Measurements from ENCODE around the gene TXNDC5.
"Not testable (repeated sequence)": the region's sequence is repeated elsewhere in the genome, so short reads cannot be mapped to it uniquely, and the experiment has no call there.

TXNDC5 gene

GRCh38 chr6:7897461-7898192, 13.0 kb downstream of the TXNDC5 start:
- DNase-seq (ENCODE audit: low spot score) = no peak
- FAIRE-seq = no peak

DNA sequence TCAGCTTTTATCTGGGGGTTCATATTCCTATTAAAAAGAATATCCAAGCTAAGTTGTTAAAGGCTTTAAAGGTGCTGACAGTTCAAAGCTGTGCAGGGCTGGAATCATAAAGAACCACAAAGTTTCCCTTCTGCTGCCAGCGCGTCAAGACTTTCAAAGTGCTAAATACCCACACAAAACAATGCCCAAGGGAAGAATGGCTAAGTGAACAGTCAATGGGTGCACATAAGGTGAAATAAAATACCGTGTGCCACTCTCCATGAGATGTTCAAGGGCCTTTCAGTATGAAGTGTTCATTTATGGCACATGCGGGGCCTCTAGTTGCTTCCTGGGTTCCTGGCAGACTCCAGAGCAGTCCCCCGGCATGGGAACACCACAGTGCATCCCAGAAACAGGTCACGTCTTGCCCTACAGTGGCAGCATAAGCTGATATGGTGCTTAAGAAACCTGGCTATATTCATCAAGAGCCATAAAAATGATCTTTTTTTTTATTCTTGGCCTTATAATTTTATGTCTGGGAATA, 14.1 kb downstream of the TXNDC5 start:
- no peak for FAIRE-seq

DNA sequence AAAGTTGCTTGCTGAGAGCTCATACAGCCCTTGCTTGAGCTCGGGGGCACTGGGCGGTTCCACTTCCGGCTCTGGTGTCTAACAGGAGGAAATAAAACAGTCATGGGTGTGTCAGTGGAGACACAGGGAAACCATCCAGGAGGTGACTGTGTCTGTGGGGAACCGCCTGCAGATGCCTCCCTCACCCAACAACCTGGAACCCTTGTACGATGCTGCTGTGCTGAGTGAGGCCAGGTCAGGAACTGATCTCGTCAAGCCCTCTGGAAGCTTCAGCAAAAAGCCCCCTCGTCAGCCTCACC, 15.5 kb downstream of the TXNDC5 start:
- no peak for FAIRE-seq

More for the DNA sequence above, 14.1 kb downstream of the TXNDC5 start:
- DNase-seq (ENCODE audit: low spot score) = no peak

DNA sequence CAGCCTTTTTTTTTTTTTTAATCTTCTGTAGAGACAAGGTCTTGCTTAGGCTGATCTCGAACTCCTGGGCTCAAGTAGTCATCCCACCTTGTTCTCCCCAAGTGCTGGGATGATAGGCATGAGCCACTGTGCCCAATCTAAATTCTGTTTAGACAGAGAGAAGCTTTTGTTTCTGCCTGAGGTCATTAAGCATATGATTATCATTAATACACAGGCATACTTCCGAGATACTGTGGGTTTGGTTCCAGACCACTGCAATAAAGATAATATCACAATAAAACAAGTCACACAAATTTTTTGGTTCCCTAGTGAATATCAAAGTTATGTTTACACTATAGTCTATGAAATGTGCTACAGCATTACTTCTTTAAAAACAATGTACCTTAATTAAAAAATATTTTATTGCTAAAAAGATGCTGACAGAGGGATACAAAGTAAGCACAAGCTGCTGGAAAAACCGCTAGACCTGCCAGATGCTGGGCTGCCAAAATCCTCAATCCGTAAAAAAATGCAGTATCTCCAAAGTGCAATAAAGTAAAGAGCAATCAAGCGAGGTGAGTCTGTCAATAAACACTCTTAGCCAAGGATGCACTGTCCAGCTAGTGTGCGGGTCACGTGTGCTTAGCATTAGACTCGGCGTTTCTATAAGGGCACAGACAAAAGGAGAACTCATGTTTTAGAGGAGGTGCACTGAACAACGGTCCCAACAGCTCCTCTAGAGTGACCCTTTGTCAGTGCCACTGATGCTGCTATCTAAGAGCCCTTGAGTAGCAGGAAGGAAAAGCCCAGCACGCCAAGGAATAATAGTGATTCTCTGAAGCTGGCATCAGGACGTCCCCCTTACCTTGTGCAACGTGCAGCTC, 16.1 kb downstream of the TXNDC5 start:
- DNase-seq (ENCODE audit: low spot score) (no peak), FAIRE-seq (no peak)

More for the DNA sequence above, 15.5 kb downstream of the TXNDC5 start:
- DNase-seq (ENCODE audit: low spot score) = no peak

DNA sequence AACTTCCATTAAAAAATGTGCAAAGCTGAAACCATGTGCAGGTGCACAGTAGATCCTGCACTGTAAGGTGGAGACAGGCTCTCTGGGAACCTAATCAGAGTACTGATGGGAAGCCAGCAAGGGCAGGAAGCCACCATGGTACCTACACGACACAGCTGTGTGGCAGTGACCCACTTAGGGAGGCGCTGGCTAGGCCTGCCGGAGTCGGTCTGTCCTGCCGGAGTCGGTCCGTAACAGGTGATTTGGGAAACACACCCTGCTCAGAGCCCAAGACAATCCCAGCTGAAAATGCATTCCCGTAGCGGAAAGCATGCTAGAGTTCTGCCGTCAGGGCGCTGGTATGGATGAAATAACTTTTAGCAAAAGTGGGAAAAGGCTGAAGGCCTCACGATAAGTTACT, 17.2 kb downstream of the TXNDC5 start:
- DNase-seq (ENCODE audit: low spot score) = no peak

DNA sequence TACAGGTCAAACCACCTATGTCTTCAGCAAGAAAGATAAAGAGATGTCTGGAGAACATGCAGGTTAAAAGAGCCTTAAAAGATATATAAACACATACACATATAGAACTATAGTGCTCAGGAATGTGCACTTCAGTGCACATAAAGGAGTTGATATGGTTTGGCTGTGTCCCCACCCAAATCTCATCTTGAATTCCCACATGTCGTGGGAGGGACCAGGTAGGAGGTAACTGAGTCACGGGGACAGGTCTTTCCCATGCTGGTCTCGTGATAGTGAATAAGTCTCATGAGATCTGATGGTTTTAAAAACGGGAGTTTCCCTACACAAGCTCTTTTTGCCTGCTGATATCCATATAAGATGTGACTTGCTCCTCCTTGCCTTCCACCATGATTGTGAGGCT, 18.2 kb downstream of the TXNDC5 start:
- DNase-seq (ENCODE audit: low spot score); FAIRE-seq: not testable (repeated sequence)

More for the DNA sequence above, 17.2 kb downstream of the TXNDC5 start:
- no peak for FAIRE-seq

DNA sequence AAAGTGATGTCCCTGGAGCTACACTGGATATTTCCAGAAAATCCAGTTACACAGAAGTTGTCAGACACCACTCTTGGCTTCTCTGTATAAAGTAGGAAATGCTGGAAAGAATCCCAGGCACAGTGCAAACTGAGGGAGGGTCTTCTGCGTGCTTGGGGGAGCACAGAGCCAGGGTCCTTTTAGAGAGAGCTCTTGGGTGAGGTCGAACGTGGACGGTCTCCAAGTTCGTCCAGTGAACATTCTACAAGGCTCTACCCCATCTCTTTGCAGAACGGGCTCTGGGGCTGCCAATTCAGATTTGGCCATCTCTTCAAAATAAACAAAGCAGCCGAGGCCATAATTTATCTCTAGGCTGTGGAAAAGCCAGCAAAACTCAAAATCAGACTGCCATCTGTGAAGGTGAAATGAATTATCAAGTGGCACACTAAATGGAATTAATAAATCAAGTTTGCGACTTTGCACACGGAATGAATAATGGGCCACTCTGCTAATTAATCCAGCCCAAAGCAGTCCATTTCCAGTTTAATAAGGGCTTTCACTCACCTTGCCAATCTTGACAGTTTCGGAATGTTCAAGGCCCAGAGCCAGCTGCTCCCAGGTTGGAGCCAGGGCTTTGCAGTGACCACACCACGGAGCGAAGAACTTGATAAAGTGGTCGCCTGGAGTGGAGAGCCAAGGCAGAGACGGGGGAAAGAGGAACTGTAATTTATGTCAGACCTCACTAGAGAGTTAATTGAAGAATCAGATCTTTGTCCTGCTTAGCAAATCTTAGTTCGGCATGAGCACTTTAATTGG, 19.3 kb downstream of the TXNDC5 start:
- no peak for FAIRE-seq
- DNase-seq (ENCODE audit: low spot score) = no peak

GRCh38 chr6:7888587-7889357, 21.8 kb downstream of the TXNDC5 start:
- no peak for DNase-seq (ENCODE audit: low spot score)

GRCh38 chr6:7887278-7887991, 23.2 kb downstream of the TXNDC5 start:
- DNase-seq (ENCODE audit: low spot score) (no peak), FAIRE-seq (no peak)

More at GRCh38 chr6:7888587-7889357, 21.8 kb downstream of the TXNDC5 start:
- FAIRE-seq = no peak

GRCh38 chr6:7886132-7886531, 24.5 kb downstream of the TXNDC5 start:
- no peak for DNase-seq (ENCODE audit: low spot score)
- no peak for FAIRE-seq

GRCh38 chr6:7883381-7883780, 27.2 kb downstream of the TXNDC5 start:
- DNase-seq (ENCODE audit: low spot score) = no peak
- no peak for FAIRE-seq

DNA sequence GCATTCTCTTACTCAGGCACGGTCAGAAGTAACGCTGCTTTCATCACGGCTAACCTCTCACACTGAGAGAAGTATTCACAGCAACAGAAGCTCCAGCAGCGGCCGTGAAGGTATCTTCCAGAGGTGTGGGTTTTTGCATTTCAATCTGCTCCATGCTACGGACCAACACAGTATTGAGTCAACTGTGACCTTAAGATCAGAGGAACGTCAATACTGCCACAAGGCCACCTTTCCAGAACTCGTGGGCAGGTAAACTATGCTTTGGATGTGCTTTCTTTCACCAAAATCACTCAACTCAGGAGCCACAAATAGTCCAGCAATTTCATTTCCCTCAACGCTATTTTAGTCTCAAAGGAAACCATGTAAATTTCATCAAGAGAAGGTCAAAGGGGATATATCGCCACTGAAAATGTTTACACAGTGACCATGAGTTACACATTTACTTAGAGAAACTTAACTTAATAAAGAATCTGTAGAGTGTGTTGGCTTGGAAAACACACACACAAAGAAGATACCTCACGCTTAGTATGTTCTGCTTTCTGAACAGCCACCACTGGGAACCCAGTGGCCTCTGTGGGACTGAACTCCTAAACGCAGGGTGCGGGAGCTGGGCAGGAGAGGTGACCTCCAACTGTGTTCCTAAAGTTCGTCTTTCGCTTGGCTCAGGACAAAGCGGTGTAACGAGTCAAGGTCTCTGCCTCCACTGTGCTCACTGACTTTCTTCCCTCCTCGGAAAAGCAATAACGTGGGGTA, 27.9 kb downstream of the TXNDC5 start:
- FAIRE-seq (no peak), DNase-seq (ENCODE audit: low spot score) (no peak)

GRCh38 chr6:7881765-7882500, 28.7 kb downstream of the TXNDC5 start:
- no peak for DNase-seq (ENCODE audit: low spot score)
- FAIRE-seq = no peak

- DNase-seq (ENCODE audit: low spot score) (no peak), FAIRE-seq (no peak)
Measured at GRCh38 chr6:7880718-7881107, 29.9 kb downstream of the TXNDC5 start.

DNA sequence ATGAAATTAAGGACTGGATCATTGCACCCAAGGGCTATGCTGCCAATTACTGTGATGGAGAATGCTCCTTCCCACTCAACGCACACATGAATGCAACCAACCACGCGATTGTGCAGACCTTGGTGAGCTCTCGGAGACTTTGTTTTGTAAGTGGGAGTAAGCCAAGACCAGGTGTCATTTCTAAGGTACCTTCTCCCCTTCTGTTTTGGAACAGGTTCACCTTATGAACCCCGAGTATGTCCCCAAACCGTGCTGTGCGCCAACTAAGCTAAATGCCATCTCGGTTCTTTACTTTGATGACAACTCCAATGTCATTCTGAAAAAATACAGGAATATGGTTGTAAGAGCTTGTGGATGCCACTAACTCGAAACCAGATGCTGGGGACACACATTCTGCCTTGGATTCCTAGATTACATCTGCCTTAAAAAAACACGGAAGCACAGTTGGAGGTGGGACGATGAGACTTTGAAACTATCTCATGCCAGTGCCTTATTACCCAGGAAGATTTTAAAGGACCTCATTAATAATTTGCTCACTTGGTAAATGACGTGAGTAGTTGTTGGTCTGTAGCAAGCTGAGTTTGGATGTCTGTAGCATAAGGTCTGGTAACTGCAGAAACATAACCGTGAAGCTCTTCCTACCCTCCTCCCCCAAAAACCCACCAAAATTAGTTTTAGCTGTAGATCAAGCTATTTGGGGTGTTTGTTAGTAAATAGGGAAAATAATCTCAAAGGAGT, 30.4 kb downstream of the TXNDC5 start:
- FAIRE-seq (no peak), DNase-seq (ENCODE audit: low spot score) (no peak)

DNA sequence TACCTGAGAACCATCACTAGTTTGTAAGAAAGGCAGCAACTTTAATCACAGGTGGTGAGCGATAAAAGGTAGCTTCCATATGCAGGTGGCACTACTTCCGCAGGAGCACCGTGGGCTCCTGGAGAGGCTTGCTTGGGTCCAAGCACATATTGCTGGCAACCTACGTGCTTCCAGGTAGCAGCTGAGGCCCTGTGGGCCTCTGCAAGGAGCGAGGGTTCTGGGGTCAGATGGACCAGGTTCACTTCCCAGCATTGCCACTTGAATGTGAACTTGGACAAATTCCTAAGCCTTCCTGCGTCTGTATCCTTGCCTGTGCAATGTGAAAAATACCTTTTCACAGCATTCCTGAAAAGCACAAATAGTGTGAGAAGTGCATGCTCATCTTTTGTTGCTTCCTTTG, 31.0 kb downstream of the TXNDC5 start:
- FAIRE-seq (no peak), DNase-seq (ENCODE audit: low spot score) (no peak)

- DNase-seq (ENCODE audit: low spot score) = no peak
- FAIRE-seq = no peak
Measured at GRCh38 chr6:7879043-7879442, 31.5 kb downstream of the TXNDC5 start.

DNA sequence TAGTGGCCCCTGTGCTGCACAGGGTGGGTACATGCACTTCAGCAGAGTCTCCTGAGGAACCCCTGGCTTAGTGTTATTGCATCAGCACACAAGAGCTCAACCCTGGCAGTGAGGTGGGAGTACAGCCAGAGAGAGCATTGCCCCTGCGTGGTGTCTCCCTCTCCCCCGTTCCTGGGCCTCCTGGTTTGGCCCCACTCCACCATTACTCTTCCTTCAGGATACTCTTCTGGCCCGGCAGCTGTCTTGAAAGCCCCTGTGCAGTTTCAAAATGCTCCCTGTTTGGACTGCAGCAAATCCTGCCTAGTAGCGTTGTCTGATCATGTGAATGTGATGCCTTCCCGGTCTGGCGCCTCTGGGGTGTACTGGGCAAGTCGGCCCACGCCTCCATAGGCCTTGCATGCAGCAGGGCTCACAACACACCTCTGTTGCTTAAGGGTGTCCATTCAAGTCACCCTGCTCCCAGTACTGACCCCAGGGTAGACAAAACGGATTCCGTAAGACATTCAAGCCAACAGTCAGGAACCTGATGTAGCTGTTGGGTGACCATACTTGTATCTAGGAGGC, 32.1 kb downstream of the TXNDC5 start:
- FAIRE-seq = no peak
- DNase-seq (ENCODE audit: low spot score) = no peak
